Vagina (tissue), 2 donors: ENCODE measurements around the gene ALDH16A1.

ENCODE experiments used
- CTCF ChIP-seq, 3 experiments: fragments of 450-650 bp in 2 of 3; fragments of 200-600 bp in 1 of 3; sonication (generic) in 1 of 3; IDR thresholded peaks; one replicate each; pipeline ENCODE4 v1.5.1; 2017 to 2019; ENCODE audit warnings: antibody characterized with exemption in 3 of 3, mild to moderate bottlenecking in 2 of 3, moderate library complexity in 2 of 3
- POLR2A ChIP-seq, 2 donors: fragments of 450-650 bp; IDR thresholded peaks; one replicate each; pipeline ENCODE4 v1.6.1; 2017; ENCODE audit warnings: antibody characterized with exemption in 2 of 2, mild to moderate bottlenecking in 2 of 2, moderate library complexity in 2 of 2
- POLR2AphosphoS5 ChIP-seq, 2 donors: sonication (generic); formaldehyde crosslinking; IDR thresholded peaks; one replicate each; pipeline ENCODE4 v1.9.0; 2017; ENCODE audit warnings: antibody characterized with exemption in 2 of 2, mild to moderate bottlenecking in 2 of 2, low read depth in 1 of 2; ENCODE audit not compliant: insufficient read depth in 1 of 2

GRCh38 chr19:49486232-49486631, 33.2 kb downstream of the ALDH16A1 start:
- TF ChIP-seq CTCF (IDR thresholded peaks at IDR 0.05) (no peak), POLR2A (IDR thresholded peaks at IDR 0.05) (no peak), POLR2AphosphoS5 (IDR thresholded peaks at IDR 0.05; ENCODE audit: insufficient read depth in 1 of 2, low read depth in 1 of 2) (no peak)
